GM19025 (cell line): Measurements from ENCODE around the gene SPDL1.

ENCODE experiments used
- ATAC-seq: cut with Tn5 transposase; IDR thresholded peaks from one replicate; pipeline ENCODE4 v1.9.1; 2021; ENCODE audit warnings: mild to moderate bottlenecking, low read depth, moderate library complexity; ENCODE audit not compliant: unreplicated experiment

SPDL1 gene

GRCh38 chr5:169583424-169584220 is at the start of gene SPDL1:
TSS of gene SPDL1 (plus strand) at chr5:169583773. CDS start at chr5:169588417, 4,644 bp downstream.
- ATAC-seq = peak; percentile 88

- no peak for ATAC-seq
These were observed 49.2 kb upstream of the SPDL1 start for GRCh38 chr5:169534311-169534880.

GRCh38 chr5:169534939-169535338 is 48.6 kb upstream of the SPDL1 start:
- ATAC-seq = no peak

GRCh38 chr5:169538944-169539343 is 44.6 kb upstream of the SPDL1 start:
- ATAC-seq = no peak

DNA sequence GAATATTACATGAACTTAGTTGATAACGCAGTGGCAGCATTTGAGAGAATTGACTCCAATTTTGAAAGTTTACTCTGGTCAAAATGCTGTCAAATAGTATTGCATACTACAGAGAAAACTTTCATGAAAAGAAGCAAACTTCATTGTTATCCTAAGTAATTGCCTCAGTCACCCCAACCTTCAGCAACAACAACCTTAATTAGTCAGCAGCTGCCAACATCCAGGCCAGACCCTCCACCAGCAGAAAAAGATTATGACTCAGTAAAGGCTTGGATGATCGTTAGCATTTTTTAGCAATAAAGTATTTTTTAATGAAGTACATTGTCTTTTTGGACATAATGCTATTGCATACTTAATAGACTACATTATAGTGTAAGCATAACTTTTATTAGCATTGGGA is 40.8 kb upstream of the SPDL1 start:
- ATAC-seq = no peak

GRCh38 chr5:169544264-169544950 is 39.2 kb upstream of the SPDL1 start:
- no peak for ATAC-seq

DNA sequence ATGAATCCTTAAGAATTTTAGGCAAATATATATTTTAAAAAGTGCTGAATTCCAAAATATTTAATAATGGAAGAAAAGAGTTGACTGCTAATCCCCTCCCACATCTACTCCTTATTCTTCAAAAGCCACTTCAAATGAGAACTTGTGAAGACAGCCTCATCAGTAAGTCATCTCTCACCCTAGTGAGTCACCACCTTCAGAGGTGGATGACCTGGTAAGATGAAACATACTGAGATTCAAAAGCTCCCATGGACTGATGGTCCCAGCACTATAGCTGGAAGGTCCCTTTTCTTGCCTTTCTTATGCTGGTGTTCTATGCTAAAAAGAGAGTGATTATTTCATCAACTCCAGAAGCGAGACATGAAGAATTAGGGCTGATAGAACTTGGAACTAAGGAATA is 37.8 kb upstream of the SPDL1 start:
- peak; percentile 57 for ATAC-seq

- no peak for ATAC-seq
These were observed 37.2 kb upstream of the SPDL1 start for GRCh38 chr5:169546346-169546745.

DNA sequence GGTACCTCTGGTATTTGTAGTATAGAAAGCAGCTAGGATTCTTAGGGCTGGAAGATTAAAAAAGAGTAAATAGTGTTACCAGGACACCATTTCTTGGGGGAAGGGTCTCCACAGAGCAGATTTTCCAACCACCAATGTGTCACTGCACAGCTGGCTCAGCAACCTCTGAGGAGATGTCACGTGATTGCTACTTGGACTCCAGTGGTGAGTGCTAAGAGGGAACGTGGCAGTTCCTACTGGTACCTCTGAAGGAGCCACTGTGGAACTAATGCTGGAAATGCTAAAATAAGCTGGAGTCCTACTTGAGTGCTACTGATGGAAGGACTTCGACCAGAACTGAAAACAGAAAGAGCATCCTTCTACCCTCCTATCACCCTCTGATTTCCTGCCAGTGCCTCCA is 36.1 kb upstream of the SPDL1 start:
- no peak for ATAC-seq

GRCh38 chr5:169548315-169548714 is 35.3 kb upstream of the SPDL1 start:
- no peak for ATAC-seq

DNA sequence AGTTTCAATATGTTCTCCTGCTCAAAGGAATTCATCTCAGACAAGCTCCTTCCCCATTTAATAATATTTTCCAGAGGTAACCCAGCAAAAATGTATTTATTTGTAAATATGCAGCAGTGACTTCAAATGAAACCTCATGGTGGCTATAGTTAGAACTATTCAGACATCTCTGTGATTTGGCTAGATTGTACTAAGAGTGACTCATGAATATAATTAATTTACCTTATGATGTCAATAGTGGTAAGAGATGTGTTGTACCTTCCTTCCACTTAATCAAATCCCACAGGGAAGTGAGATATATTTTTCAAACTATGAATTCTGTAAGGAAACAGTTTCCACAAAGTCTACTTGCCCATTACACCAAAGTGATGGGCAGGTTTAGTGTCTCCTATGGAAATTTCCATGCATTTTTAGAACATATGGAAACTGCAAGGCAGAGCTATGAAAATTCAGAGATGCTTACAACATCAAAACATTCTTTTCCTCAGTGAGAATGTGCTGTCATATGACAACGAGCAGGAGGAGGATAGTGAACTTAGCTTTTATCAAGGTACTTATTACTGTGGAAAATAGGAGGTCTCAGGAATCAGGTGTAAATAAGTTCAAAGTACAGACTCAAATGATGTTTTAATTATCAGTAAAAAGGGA is 34.0 kb upstream of the SPDL1 start:
- ATAC-seq = no peak

DNA sequence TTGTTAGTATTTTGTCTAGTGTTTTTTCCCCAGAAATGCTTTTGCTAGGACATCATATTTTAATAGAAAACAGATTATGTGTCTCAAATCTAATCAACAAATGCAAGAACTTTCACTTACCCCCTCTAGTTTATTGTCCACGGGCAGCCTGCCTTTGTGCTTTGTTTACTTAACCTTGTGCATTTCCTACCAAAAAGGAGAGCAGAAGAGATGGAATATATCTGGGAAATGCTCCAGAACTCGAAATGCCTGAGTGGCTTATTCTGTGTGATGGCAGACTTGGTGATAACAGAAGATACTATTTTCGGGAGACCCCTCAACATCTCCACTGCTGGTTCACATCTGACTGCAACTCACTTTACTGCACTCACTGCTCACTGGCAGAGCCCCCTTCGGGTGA is 33.3 kb upstream of the SPDL1 start:
- ATAC-seq = no peak

- no peak for ATAC-seq
These were observed 32.4 kb upstream of the SPDL1 start for GRCh38 chr5:169551146-169551545.

GRCh38 chr5:169551696-169552095 is 31.9 kb upstream of the SPDL1 start:
- ATAC-seq = no peak

DNA sequence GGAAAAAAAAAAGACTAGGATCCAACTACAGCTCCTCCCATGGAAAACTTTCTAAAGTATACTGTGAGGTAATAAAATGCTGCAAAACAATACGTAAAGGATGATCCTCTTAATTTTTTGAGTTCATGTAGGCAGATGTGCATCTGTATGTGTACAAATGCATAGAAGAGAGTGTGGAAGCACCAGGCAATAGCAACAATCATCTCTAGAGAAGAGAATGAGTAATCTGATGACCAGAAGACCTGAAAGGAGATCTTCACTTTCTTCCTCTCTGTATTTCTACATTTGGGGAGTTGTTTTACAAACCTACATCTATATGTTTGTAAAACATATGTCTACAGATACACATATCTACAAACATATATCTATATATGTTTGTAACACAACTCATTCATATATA is 29.3 kb upstream of the SPDL1 start:
- no peak for ATAC-seq

DNA sequence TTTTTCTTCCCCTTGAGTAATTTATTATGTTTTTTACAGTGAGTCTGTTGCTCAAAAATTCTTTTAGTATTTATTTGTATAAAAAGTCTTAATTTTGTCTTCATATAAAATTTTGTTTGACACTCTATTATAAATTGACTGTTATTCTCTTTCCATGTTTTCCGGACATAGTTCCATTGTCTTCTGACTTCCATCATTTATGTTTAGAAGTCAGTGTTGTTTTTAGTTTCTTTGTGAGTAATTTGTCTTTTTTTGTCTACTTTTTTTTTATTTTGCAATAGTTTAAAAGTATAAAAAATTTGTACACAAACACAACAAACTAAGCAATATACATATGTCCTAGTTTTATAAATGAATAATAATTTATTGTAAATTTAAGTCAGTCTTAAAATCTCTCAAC is 25.7 kb upstream of the SPDL1 start:
- no peak for ATAC-seq

DNA sequence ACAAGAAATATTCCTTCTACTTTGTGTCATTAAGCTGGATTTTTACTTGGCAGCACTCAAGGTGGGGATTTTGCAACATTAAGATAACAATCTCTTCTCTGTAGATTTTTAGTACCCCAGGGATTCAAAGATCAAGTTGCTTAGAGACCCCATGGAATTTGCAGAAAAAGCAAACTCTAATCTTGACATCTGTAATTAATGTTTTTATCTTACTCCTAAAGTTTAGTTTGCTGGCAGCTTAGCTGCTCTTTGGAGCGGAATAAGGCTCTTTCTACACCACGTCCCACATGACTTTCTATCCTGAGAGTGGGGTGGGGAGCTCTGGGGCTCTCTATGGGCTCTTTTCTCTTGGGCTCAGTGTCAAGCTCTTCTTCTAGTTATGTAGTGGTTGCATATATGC is 21.7 kb upstream of the SPDL1 start:
- no peak for ATAC-seq

DNA sequence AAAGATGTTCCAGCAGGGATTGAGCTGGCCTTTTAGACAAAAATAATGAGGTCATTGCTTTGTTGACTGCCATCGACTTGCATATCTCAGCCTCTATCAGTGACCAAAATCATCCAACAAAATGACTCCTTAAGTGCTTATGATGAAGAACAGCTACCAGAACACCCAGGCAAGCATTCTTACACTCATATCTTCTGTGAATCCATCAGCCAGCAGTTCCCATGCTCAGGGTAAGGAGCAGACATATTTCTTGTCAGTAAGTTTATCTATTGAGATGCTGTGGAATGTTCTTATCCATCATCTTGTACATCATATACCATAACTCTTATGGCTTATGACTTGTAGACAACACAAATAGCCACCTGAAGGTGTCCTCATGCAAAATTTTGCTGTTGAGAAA is 20.2 kb upstream of the SPDL1 start:
- ATAC-seq = no peak

GRCh38 chr5:169566202-169566601 is 17.4 kb upstream of the SPDL1 start:
- no peak for ATAC-seq

- ATAC-seq = no peak
These were observed 16.5 kb upstream of the SPDL1 start for GRCh38 chr5:169567079-169567478.

GRCh38 chr5:169569513-169569912 is 14.1 kb upstream of the SPDL1 start:
- ATAC-seq = no peak
